H4 (cell line): ENCODE data around the gene XPNPEP1. TPM values are rescaled to one million over a fixed set of nuclear protein-coding genes. Genes with fewer than 3 reads are reported as not detected.

Experiments
- DNase-seq: peaks from one replicate; pipeline ENCODE4 v3.0.0-alpha.2; 2015; ENCODE audit warnings: low spot score
- total RNA-seq: library from RNA; depleted of rRNA; stranded (reverse); fragments of >200 nt; shearing (Covaris generic); gene quantifications from 2 replicates; pipeline ENCODE4 v1.2.3, GENCODE V29; 2014; rRNA removed

The XPNPEP1 gene
- total RNA-seq = 90.9 and 123 TPM in 2 replicates

- peak; percentile 81 for DNase-seq
Observed at GRCh38 chr10:109922976-109923921, at the start of gene XPNPEP1. Gene XPNPEP1, minus strand, starts transcription at chr10:109923511. Its CDS starts 78 bp downstream, at chr10:109923433.

- no peak for DNase-seq
Observed at GRCh38 chr10:109972372-109973001, 49.2 kb upstream of the XPNPEP1 start.

- DNase-seq = no peak
Observed at GRCh38 chr10:109971634-109972033, 48.3 kb upstream of the XPNPEP1 start.

GRCh38 chr10:109969760-109970346, 46.5 kb upstream of the XPNPEP1 start:
- no peak for DNase-seq

GRCh38 chr10:109968953-109969759, 45.8 kb upstream of the XPNPEP1 start:
- DNase-seq = no peak

- no peak for DNase-seq
Observed at GRCh38 chr10:109967739-109968088, 44.4 kb upstream of the XPNPEP1 start.

- DNase-seq = peak; percentile 45
Observed at GRCh38 chr10:109966961-109967738, 43.8 kb upstream of the XPNPEP1 start.

- DNase-seq = no peak
Observed at GRCh38 chr10:109964318-109964717, 41.0 kb upstream of the XPNPEP1 start.

GRCh38 chr10:109963439-109963838, 40.1 kb upstream of the XPNPEP1 start:
- DNase-seq = no peak

GRCh38 chr10:109962247-109962646, 38.9 kb upstream of the XPNPEP1 start:
- no peak for DNase-seq

- DNase-seq = peak; percentile 47
Observed at GRCh38 chr10:109961174-109962001, 38.1 kb upstream of the XPNPEP1 start.

- no peak for DNase-seq
Observed at GRCh38 chr10:109960682-109961081, 37.4 kb upstream of the XPNPEP1 start.

GRCh38 chr10:109959259-109960145, 36.2 kb upstream of the XPNPEP1 start:
- DNase-seq = no peak

- DNase-seq = no peak
Observed at GRCh38 chr10:109958059-109958458, 34.7 kb upstream of the XPNPEP1 start.

GRCh38 chr10:109957092-109957797, 33.9 kb upstream of the XPNPEP1 start:
- DNase-seq = no peak

GRCh38 chr10:109956454-109957091, 33.3 kb upstream of the XPNPEP1 start:
- DNase-seq = peak; percentile 68

GRCh38 chr10:109953766-109954165, 30.5 kb upstream of the XPNPEP1 start:
- DNase-seq = no peak

- DNase-seq = no peak
Observed at GRCh38 chr10:109952526-109952925, 29.2 kb upstream of the XPNPEP1 start.
